A673 (cell line): ENCODE results near the gene SMARCC1. TPM values are rescaled to one million over a fixed set of nuclear protein-coding genes. Genes with fewer than 3 reads are reported as not detected.

Source experiments
- BruUV-seq: library from RNA; stranded (reverse); fragments of 400-500 nt; replicated peaks from 2 replicates; lab custom pipeline; 2021; lab: Mats Ljungman, UMichigan
- CTCF ChIA-PET: fragments of 300-600 bp; sonication (Branson Sonifier 250); formaldehyde crosslinking; loops from one replicate; lab custom pipeline; 2022; ENCODE audit warnings: antibody characterized with exemption; lab: Charles Lee
- POLR2A ChIA-PET: fragments of 300-600 bp; sonication (Branson Sonifier 250); formaldehyde crosslinking; loops from one replicate; lab custom pipeline; 2022; ENCODE audit warnings: antibody characterized with exemption; ENCODE audit not compliant: low non-redundant PET; lab: Charles Lee
- DNase-seq: peaks from one replicate; pipeline ENCODE4 v3.0.0-alpha.2; 2015; ENCODE audit warnings: low spot score
- H3K27ac ChIP-seq: fragments of 200-600 bp; sonication (generic); 2 replicates; pipeline ENCODE4 v1.5.1; 2016; ENCODE audit warnings: mixed run types, low read depth, mild to moderate bottlenecking, mixed read lengths, antibody characterized with exemption, low read length; ENCODE audit not compliant: poor library complexity, severe bottlenecking
- H3K27me3 ChIP-seq: fragments of 200-600 bp; sonication (generic); replicated peaks from 2 replicates; pipeline ENCODE4 v1.6.1; 2017; ENCODE audit warnings: mixed run types, low read depth, mild to moderate bottlenecking, mixed read lengths, antibody characterized with exemption, low read length; ENCODE audit not compliant: insufficient read depth, poor library complexity
- H3K36me3 ChIP-seq: fragments of 200-600 bp; sonication (generic); 2 replicates; pipeline ENCODE4 v1.6.1; 2016; ENCODE audit warnings: mixed run types, mild to moderate bottlenecking, mixed read lengths, antibody characterized with exemption, low read length; ENCODE audit not compliant: insufficient read depth, poor library complexity, severe bottlenecking
- H3K4me1 ChIP-seq: fragments of 200-600 bp; sonication (generic); 2 replicates; pipeline ENCODE4 v1.6.1; 2017; ENCODE audit warnings: mixed run types, mild to moderate bottlenecking, mixed read lengths, antibody characterized with exemption, low read length; ENCODE audit not compliant: insufficient read depth, poor library complexity, severe bottlenecking
- H3K4me3 ChIP-seq: fragments of 200-600 bp; sonication (generic); 2 replicates; pipeline ENCODE4 v1.5.1; 2016; ENCODE audit warnings: low read depth, mixed run types, mild to moderate bottlenecking, mixed read lengths, low read length; ENCODE audit not compliant: poor library complexity, severe bottlenecking
- H3K9me3 ChIP-seq: fragments of 200-600 bp; sonication (generic); 2 replicates; pipeline ENCODE4 v1.6.1; 2016; ENCODE audit warnings: mixed run types, low read depth, mild to moderate bottlenecking, mixed read lengths, antibody characterized with exemption, low read length; ENCODE audit not compliant: poor library complexity, severe bottlenecking
- CTCF ChIP-seq: fragments of 300-800, 200-600 bp; sonication (generic); conservative IDR thresholded peaks from 2 replicates; pipeline ENCODE4 v1.5.1; 2017; ENCODE audit warnings: low read depth, mild to moderate bottlenecking, antibody characterized with exemption, low read length, moderate library complexity, mixed read lengths
- EZH2 ChIP-seq: fragments of 200-600 bp; sonication (generic); IDR thresholded peaks from 2 replicates; pipeline ENCODE4 v1.6.1; 2017; ENCODE audit warnings: borderline replicate concordance, low read depth, mild to moderate bottlenecking, mixed read lengths, antibody characterized with exemption, low read length; ENCODE audit not compliant: poor library complexity, severe bottlenecking
- intact Hi-C: fragments of 100-400 bp; cut with micrococcal nuclease; formaldehyde crosslinking; loops from one replicate; pipeline ENCODE4 v1.10.0; 2022; ENCODE audit not compliant: unreplicated experiment
- total RNA-seq: library from RNA; stranded (reverse); gene quantifications from 2 replicates; pipeline ENCODE4 v1.2.3, GENCODE V29; 2021

Gene SMARCC1
- total RNA-seq, 1 experiment from 2014 or later: 126 TPM

- intact Hi-C loops: no loop called here
Observed at GRCh38 chr3:47586746-47587145, 194.9 kb downstream of the SMARCC1 start.

GRCh38 chr3:47583320-47584075 is 198.2 kb downstream of the SMARCC1 start:
- TF ChIP-seq CTCF (no peak), EZH2 (no peak)
- H3K27ac ChIP-seq: no peak overlapping the region
- CTCF ChIA-PET: no interaction called here
- H3K9me3 ChIP-seq: no peaks in the 10 kb centered on the region
- H3K4me1 ChIP-seq: no peaks in the 10 kb centered on the region
- BruUV-seq: no TSS peak
- POLR2A ChIA-PET: no interaction called here
- H3K4me3 ChIP-seq: no peak overlapping the region
- H3K27me3 ChIP-seq: no peaks in the 10 kb centered on the region
- H3K36me3 ChIP-seq: peaks cover 36% of the 10 kb centered on the region
- intact Hi-C loops: no loop called here
- no peak for DNase-seq

More at GRCh38 chr3:47586746-47587145, 194.9 kb downstream of the SMARCC1 start:
- TF ChIP-seq EZH2 (no peak), CTCF (no peak)
- Histone ChIP-seq H3K4me1 (no peaks in the 10 kb centered on the region), H3K4me3 (no peak overlapping the region), H3K9me3 (no peaks in the 10 kb centered on the region), H3K27me3 (no peaks in the 10 kb centered on the region), H3K27ac (no peak overlapping the region), H3K36me3 (peaks cover 60% of the 10 kb centered on the region)
- DNase-seq: no peak
- POLR2A ChIA-PET: no interaction called here
- TSS peak; percentile 59 for BruUV-seq
- CTCF ChIA-PET: no interaction called here

- intact Hi-C loops: no loop called here
- POLR2A ChIA-PET: no interaction called here
Observed at GRCh38 chr3:47581835-47582234, 199.9 kb downstream of the SMARCC1 start.

More at GRCh38 chr3:47581835-47582234, 199.9 kb downstream of the SMARCC1 start:
- H3K36me3 ChIP-seq: peaks cover 22% of the 10 kb centered on the region
- peak overlapping the region; percentile 30 for H3K27ac ChIP-seq
- DNase-seq: no peak
- H3K27me3 ChIP-seq: no peaks in the 10 kb centered on the region
- no peaks in the 10 kb centered on the region for H3K9me3 ChIP-seq
- no peak overlapping the region for H3K4me3 ChIP-seq
- CTCF ChIA-PET: no interaction called here
- H3K4me1 ChIP-seq: peaks cover 3% of the 10 kb centered on the region
- no TSS peak for BruUV-seq
- TF ChIP-seq EZH2: no peak
- no peak for TF ChIP-seq CTCF
